Measurements from ENCODE around the gene SEC23IP.
"Not testable (repeated sequence)": the region's sequence is repeated elsewhere in the genome, so short reads cannot be mapped to it uniquely, and the experiment has no call there.

The SEC23IP gene

GRCh38 chr10:119892188-119893065 is at the start of gene SEC23IP:
SEC23IP (plus strand) TSS chr10:119892730; CDS start chr10:119892783, 53 bp downstream.
- DNase-seq (ENCODE audit: low read depth, low spot score) = peak; percentile 78

- DNase-seq (ENCODE audit: low read depth, low spot score) = no peak
These were observed 46.9 kb upstream of the SEC23IP start for GRCh38 chr10:119845656-119846055.

- DNase-seq (ENCODE audit: low read depth, low spot score) = no peak
These were observed 43.3 kb upstream of the SEC23IP start for GRCh38 chr10:119849031-119849789.

GRCh38 chr10:119849944-119850343 is 42.6 kb upstream of the SEC23IP start:
- no peak for DNase-seq (ENCODE audit: low read depth, low spot score)

- DNase-seq (ENCODE audit: low read depth, low spot score) = no peak
These were observed 40.3 kb upstream of the SEC23IP start for GRCh38 chr10:119852277-119852676.

GRCh38 chr10:119852822-119853221 is 39.7 kb upstream of the SEC23IP start:
- DNase-seq (ENCODE audit: low read depth, low spot score) = no peak

- no peak for DNase-seq (ENCODE audit: low read depth, low spot score)
These were observed 39.0 kb upstream of the SEC23IP start for GRCh38 chr10:119853574-119853973.

GRCh38 chr10:119858063-119858462 is 34.5 kb upstream of the SEC23IP start:
- DNase-seq (ENCODE audit: low read depth, low spot score) = no peak

- no peak for DNase-seq (ENCODE audit: low read depth, low spot score)
These were observed 32.9 kb upstream of the SEC23IP start for GRCh38 chr10:119859420-119860258.

GRCh38 chr10:119860866-119861607 is 31.5 kb upstream of the SEC23IP start:
- no peak for DNase-seq (ENCODE audit: low read depth, low spot score)

- no peak for DNase-seq (ENCODE audit: low read depth, low spot score)
These were observed 30.0 kb upstream of the SEC23IP start for GRCh38 chr10:119862524-119862923.

- no peak for DNase-seq (ENCODE audit: low read depth, low spot score)
These were observed 28.5 kb upstream of the SEC23IP start for GRCh38 chr10:119863951-119864565.

- no peak for DNase-seq (ENCODE audit: low read depth, low spot score)
These were observed 26.8 kb upstream of the SEC23IP start for GRCh38 chr10:119865699-119866240.

- DNase-seq (ENCODE audit: low read depth, low spot score) = no peak
These were observed 25.2 kb upstream of the SEC23IP start for GRCh38 chr10:119867317-119867716.

GRCh38 chr10:119869398-119869797 is 23.1 kb upstream of the SEC23IP start:
- DNase-seq (ENCODE audit: low read depth, low spot score) = not testable (repeated sequence)

- no peak for DNase-seq (ENCODE audit: low read depth, low spot score)
These were observed 20.5 kb upstream of the SEC23IP start for GRCh38 chr10:119871881-119872609.

GRCh38 chr10:119872610-119872859 is 20.0 kb upstream of the SEC23IP start, which contains the start of gene MCMBP:
MCMBP (minus strand) TSS chr10:119872843; CDS start chr10:119872584, 259 bp downstream.
- DNase-seq (ENCODE audit: low read depth, low spot score) = no peak

GRCh38 chr10:119872860-119873681 is 19.5 kb upstream of the SEC23IP start:
- peak; percentile 58 for DNase-seq (ENCODE audit: low read depth, low spot score)

GRCh38 chr10:119878524-119878923 is 14.0 kb upstream of the SEC23IP start:
- no peak for DNase-seq (ENCODE audit: low read depth, low spot score)
